Measurements from ENCODE around the gene UVRAG.

The UVRAG gene

GRCh38 chr11:76129729-76130128 is 314.7 kb downstream of the UVRAG start:
- Mint-ChIP-seq H3K4me1 (peaks cover 10% of the 10 kb centered on the region), H3K36me3 (ENCODE audit: insufficient read depth) (peaks cover 7% of the 10 kb centered on the region)

GRCh38 chr11:76131142-76131541 is 316.1 kb downstream of the UVRAG start:
- Mint-ChIP-seq H3K27ac (ENCODE audit: low read depth) (no peak overlapping the region), H3K9me3 (no peaks in the 10 kb centered on the region), H3K27me3 (no peaks in the 10 kb centered on the region), H3K4me3 (no peak overlapping the region), H3K36me3 (ENCODE audit: insufficient read depth) (peaks cover 7% of the 10 kb centered on the region), H3K4me1 (peaks cover 10% of the 10 kb centered on the region)
- DNase-seq (ENCODE audit: low spot score in 2 of 2) (no peak), ATAC-seq (replicated peaks; ENCODE audit: extremely low read depth, poor library complexity, severe bottlenecking) (no peak)

More at GRCh38 chr11:76129729-76130128, 314.7 kb downstream of the UVRAG start:
- Mint-ChIP-seq H3K27ac (ENCODE audit: low read depth) (peak overlapping the region; percentile 1), H3K27me3 (no peaks in the 10 kb centered on the region), H3K9me3 (no peaks in the 10 kb centered on the region), H3K4me3 (no peak overlapping the region)
- no peak for ATAC-seq (replicated peaks; ENCODE audit: extremely low read depth, poor library complexity, severe bottlenecking)
- no peak for DNase-seq (ENCODE audit: low spot score in 2 of 2)

- no peak overlapping the region for H3K4me3 Mint-ChIP-seq
- DNase-seq (ENCODE audit: low spot score in 2 of 2) (no peak), ATAC-seq (replicated peaks; ENCODE audit: extremely low read depth, poor library complexity, severe bottlenecking) (no peak)
- peaks cover 7% of the 10 kb centered on the region for H3K36me3 Mint-ChIP-seq (ENCODE audit: insufficient read depth)
- H3K9me3 Mint-ChIP-seq, result no peaks in the 10 kb centered on the region
- no peak overlapping the region for H3K27ac Mint-ChIP-seq (ENCODE audit: low read depth)
- no peaks in the 10 kb centered on the region for H3K27me3 Mint-ChIP-seq
- peaks cover 10% of the 10 kb centered on the region for H3K4me1 Mint-ChIP-seq
Observed at GRCh38 chr11:76131671-76132631, 316.9 kb downstream of the UVRAG start.

GRCh38 chr11:76134239-76134638 is 319.2 kb downstream of the UVRAG start:
- Mint-ChIP-seq H3K4me3 (no peak overlapping the region), H3K9me3 (no peaks in the 10 kb centered on the region), H3K27ac (ENCODE audit: low read depth) (no peak overlapping the region), H3K36me3 (ENCODE audit: insufficient read depth) (peaks cover 8% of the 10 kb centered on the region), H3K4me1 (peaks cover 10% of the 10 kb centered on the region), H3K27me3 (no peaks in the 10 kb centered on the region)
- DNase-seq (ENCODE audit: low spot score in 2 of 2) (no peak), ATAC-seq (replicated peaks; ENCODE audit: extremely low read depth, poor library complexity, severe bottlenecking) (no peak)

GRCh38 chr11:76135491-76135890 is 320.5 kb downstream of the UVRAG start:
- Mint-ChIP-seq H3K9me3 (no peaks in the 10 kb centered on the region), H3K27ac (ENCODE audit: low read depth) (no peak overlapping the region), H3K27me3 (no peaks in the 10 kb centered on the region), H3K36me3 (ENCODE audit: insufficient read depth) (peaks cover 6% of the 10 kb centered on the region), H3K4me1 (peaks cover 10% of the 10 kb centered on the region), H3K4me3 (no peak overlapping the region)
- ATAC-seq (replicated peaks; ENCODE audit: extremely low read depth, poor library complexity, severe bottlenecking), result no peak
- DNase-seq (ENCODE audit: low spot score in 2 of 2), result no peak

- Mint-ChIP-seq H3K27me3 (no peaks in the 10 kb centered on the region), H3K9me3 (no peaks in the 10 kb centered on the region), H3K36me3 (ENCODE audit: insufficient read depth) (peaks cover 13% of the 10 kb centered on the region), H3K4me1 (no peaks in the 10 kb centered on the region), H3K4me3 (no peak overlapping the region), H3K27ac (ENCODE audit: low read depth) (no peak overlapping the region)
- no peak for DNase-seq (ENCODE audit: low spot score in 2 of 2)
- no peak for ATAC-seq (replicated peaks; ENCODE audit: extremely low read depth, poor library complexity, severe bottlenecking)
Observed at GRCh38 chr11:76139314-76139713, 324.3 kb downstream of the UVRAG start.

GRCh38 chr11:76140912-76141574 is 326.0 kb downstream of the UVRAG start:
- no peak overlapping the region for H3K27ac Mint-ChIP-seq (ENCODE audit: low read depth)
- ATAC-seq (replicated peaks; ENCODE audit: extremely low read depth, poor library complexity, severe bottlenecking), result no peak
- H3K4me1 Mint-ChIP-seq, result no peaks in the 10 kb centered on the region
- H3K4me3 Mint-ChIP-seq, result no peak overlapping the region
- peaks cover 13% of the 10 kb centered on the region for H3K36me3 Mint-ChIP-seq (ENCODE audit: insufficient read depth)
- H3K9me3 Mint-ChIP-seq, result no peaks in the 10 kb centered on the region
- no peak for DNase-seq (ENCODE audit: low spot score in 2 of 2)
- H3K27me3 Mint-ChIP-seq, result no peaks in the 10 kb centered on the region

- Mint-ChIP-seq H3K4me1 (no peaks in the 10 kb centered on the region), H3K4me3 (no peak overlapping the region), H3K9me3 (no peaks in the 10 kb centered on the region), H3K27me3 (no peaks in the 10 kb centered on the region), H3K27ac (ENCODE audit: low read depth) (no peak overlapping the region), H3K36me3 (ENCODE audit: insufficient read depth) (peaks cover 13% of the 10 kb centered on the region)
- ATAC-seq (replicated peaks; ENCODE audit: extremely low read depth, poor library complexity, severe bottlenecking), result no peak
- DNase-seq (ENCODE audit: low spot score in 2 of 2), result no peak
Observed at GRCh38 chr11:76141901-76142588, 327.0 kb downstream of the UVRAG start.

GRCh38 chr11:76143274-76143673 is 328.3 kb downstream of the UVRAG start:
- DNase-seq (ENCODE audit: low spot score in 2 of 2), result no peak
- Mint-ChIP-seq H3K27me3 (no peaks in the 10 kb centered on the region), H3K9me3 (no peaks in the 10 kb centered on the region), H3K4me1 (no peaks in the 10 kb centered on the region), H3K27ac (ENCODE audit: low read depth) (no peak overlapping the region), H3K4me3 (no peak overlapping the region), H3K36me3 (ENCODE audit: insufficient read depth) (peaks cover 11% of the 10 kb centered on the region)
- ATAC-seq (replicated peaks; ENCODE audit: extremely low read depth, poor library complexity, severe bottlenecking), result no peak

- Mint-ChIP-seq H3K36me3 (ENCODE audit: insufficient read depth) (peaks cover 4% of the 10 kb centered on the region), H3K27me3 (no peaks in the 10 kb centered on the region), H3K27ac (ENCODE audit: low read depth) (no peak overlapping the region), H3K4me3 (no peak overlapping the region), H3K4me1 (peaks cover 11% of the 10 kb centered on the region), H3K9me3 (no peaks in the 10 kb centered on the region)
- DNase-seq (ENCODE audit: low spot score in 2 of 2) (no peak), ATAC-seq (replicated peaks; ENCODE audit: extremely low read depth, poor library complexity, severe bottlenecking) (no peak)
Observed at GRCh38 chr11:76147106-76147740, 332.2 kb downstream of the UVRAG start.

GRCh38 chr11:76148231-76148630 is 333.2 kb downstream of the UVRAG start:
- H3K4me3 Mint-ChIP-seq, result no peak overlapping the region
- ATAC-seq (replicated peaks; ENCODE audit: extremely low read depth, poor library complexity, severe bottlenecking) (no peak), DNase-seq (ENCODE audit: low spot score in 2 of 2) (no peak)
- peaks cover 4% of the 10 kb centered on the region for H3K36me3 Mint-ChIP-seq (ENCODE audit: insufficient read depth)
- peaks cover 21% of the 10 kb centered on the region for H3K4me1 Mint-ChIP-seq
- no peak overlapping the region for H3K27ac Mint-ChIP-seq (ENCODE audit: low read depth)
- H3K27me3 Mint-ChIP-seq, result no peaks in the 10 kb centered on the region
- no peaks in the 10 kb centered on the region for H3K9me3 Mint-ChIP-seq

- no peaks in the 10 kb centered on the region for H3K27me3 Mint-ChIP-seq
- H3K4me1 Mint-ChIP-seq, result peaks cover 29% of the 10 kb centered on the region
- H3K9me3 Mint-ChIP-seq, result no peaks in the 10 kb centered on the region
- H3K36me3 Mint-ChIP-seq (ENCODE audit: insufficient read depth), result peaks cover 4% of the 10 kb centered on the region
- DNase-seq (ENCODE audit: low spot score in 2 of 2) (no peak), ATAC-seq (replicated peaks; ENCODE audit: extremely low read depth, poor library complexity, severe bottlenecking) (no peak)
- H3K27ac Mint-ChIP-seq (ENCODE audit: low read depth), result no peak overlapping the region
- no peak overlapping the region for H3K4me3 Mint-ChIP-seq
Observed at GRCh38 chr11:76148941-76149613, 334.1 kb downstream of the UVRAG start.
